ENCODE measurements around the gene SERPINE1.
A peak's percentile ranks its signal among the peaks of the same experiment; 100 is the strongest.

SERPINE1 gene

GRCh38 chr7:101124376-101125056 is 2.4 kb upstream of the SERPINE1 start:
- TF ChIP-seq FOXP2 (optimal IDR thresholded peaks at IDR 0.05; ENCODE audit: borderline replicate concordance, extremely low read depth, extremely low read length, insufficient read depth) = no peak
- TF ChIP-seq TAF1 (IDR thresholded peaks at IDR 0.05; ENCODE audit: borderline replicate concordance, insufficient read depth, low read length) = peak; percentile 24; the same call in 1 of the 2 replicates
- TF ChIP-seq POLR2AphosphoS5 (IDR thresholded peaks at IDR 0.05; ENCODE audit: low read depth, low read length) = no peak
- no peak for TF ChIP-seq SIN3A (IDR thresholded peaks at IDR 0.05; ENCODE audit: borderline replicate concordance, insufficient read depth, low read length)
- TF ChIP-seq REST (IDR thresholded peaks at IDR 0.05; ENCODE audit: insufficient read depth in 1 of 2, low read depth in 2 of 2, low read length in 2 of 2) = no peak

- TF ChIP-seq REST (IDR thresholded peaks at IDR 0.05; ENCODE audit: insufficient read depth in 1 of 2, low read depth in 2 of 2, low read length in 2 of 2) (no peak), POLR2AphosphoS5 (IDR thresholded peaks at IDR 0.05; ENCODE audit: low read depth, low read length) (no peak), FOXP2 (optimal IDR thresholded peaks at IDR 0.05; ENCODE audit: borderline replicate concordance, extremely low read depth, extremely low read length, insufficient read depth) (no peak)
These were observed 784 bp upstream of the SERPINE1 start for GRCh38 chr7:101125989-101126650.

- no peak for TF ChIP-seq FOXP2 (optimal IDR thresholded peaks at IDR 0.05; ENCODE audit: borderline replicate concordance, extremely low read depth, extremely low read length, insufficient read depth)
- no peak for TF ChIP-seq POLR2AphosphoS5 (IDR thresholded peaks at IDR 0.05; ENCODE audit: low read depth, low read length)
- TF ChIP-seq SIN3A (IDR thresholded peaks at IDR 0.05; ENCODE audit: borderline replicate concordance, insufficient read depth, low read length) = no peak
- TF ChIP-seq REST (IDR thresholded peaks at IDR 0.05; ENCODE audit: insufficient read depth in 1 of 2, low read depth in 2 of 2, low read length in 2 of 2) = no peak
- no peak for TF ChIP-seq TAF1 (IDR thresholded peaks at IDR 0.05; ENCODE audit: borderline replicate concordance, insufficient read depth, low read length)
These were observed 646 bp downstream of the SERPINE1 start for GRCh38 chr7:101127460-101128039.

GRCh38 chr7:101128040-101128834 is 1.3 kb downstream of the SERPINE1 start:
- TF ChIP-seq FOXP2 (optimal IDR thresholded peaks at IDR 0.05; ENCODE audit: borderline replicate concordance, extremely low read depth, extremely low read length, insufficient read depth) = no peak
- no peak for TF ChIP-seq POLR2AphosphoS5 (IDR thresholded peaks at IDR 0.05; ENCODE audit: low read depth, low read length)
- no peak for TF ChIP-seq TAF1 (IDR thresholded peaks at IDR 0.05; ENCODE audit: borderline replicate concordance, insufficient read depth, low read length)
- no peak for TF ChIP-seq SIN3A (IDR thresholded peaks at IDR 0.05; ENCODE audit: borderline replicate concordance, insufficient read depth, low read length)
- no peak for TF ChIP-seq REST (IDR thresholded peaks at IDR 0.05; ENCODE audit: insufficient read depth in 1 of 2, low read depth in 2 of 2, low read length in 2 of 2)
